Left lung (tissue), 10 donors: ENCODE results near the gene TLK1. TPM values are rescaled to one million over a fixed set of nuclear protein-coding genes. Genes with fewer than 3 reads are reported as not detected.

ENCODE experiments used
- ATAC-seq: fragments of 200-7000 bp; cut with Tn5 transposase; one replicate; pipeline ENCODE4 v1.9.1; 2020; ENCODE audit warnings: moderate library complexity
- DNase-seq, 4 donors: peaks; one replicate each; pipeline ENCODE4 v3.0.0-alpha.2; 2013 to 2020
- H3K27ac ChIP-seq, 2 donors: fragments of 200-600 bp; sonication (generic) in 1 of 2; one replicate each; pipeline versions ENCODE4 v1.5.0 to v1.8.0; 2020 to 2021
- H3K27me3 ChIP-seq, 2 donors: fragments of 200-600 bp; sonication (generic) in 1 of 2; one replicate each; pipeline versions ENCODE4 v1.5.0 to v1.8.0; 2020 to 2021
- H3K36me3 ChIP-seq, 2 donors: fragments of 200-600 bp; sonication (generic) in 1 of 2; one replicate each; pipeline versions ENCODE4 v1.5.0 to v1.8.0; 2020 to 2021
- H3K4me1 ChIP-seq, 2 donors: fragments of 200-600 bp; one replicate each; pipeline ENCODE4 v1.8.0; 2021
- H3K4me3 ChIP-seq, 2 donors: fragments of 200-600 bp; sonication (generic) in 1 of 2; one replicate each; pipeline versions ENCODE4 v1.5.0 to v1.8.0; 2020 to 2021; ENCODE audit warnings: mild to moderate bottlenecking in 1 of 2
- H3K9me3 ChIP-seq, 2 donors: fragments of 200-600 bp; sonication (generic) in 1 of 2; one replicate each; pipeline versions ENCODE4 v1.5.0 to v1.8.0; 2020 to 2021
- CTCF ChIP-seq, 2 donors: fragments of 200-600 bp; sonication (generic) in 1 of 2; IDR thresholded peaks; one replicate each; pipeline versions ENCODE4 v1.5.0 to v1.8.0; 2021; ENCODE audit warnings: antibody characterized with exemption in 2 of 2
- intact Hi-C, 2 donors: fragments of 100-400 bp; cut with DNase I; formaldehyde crosslinking; loops; one replicate each; pipeline versions ENCODE4 v1.11.2 to v1.14.2; 2022
- polyA plus RNA-seq, 6 donors: library from polyadenylated mRNA; unstranded; fragments of 120-200 nt; gene quantifications; one replicate each; pipeline ENCODE4 v1.2.1, GENCODE V29; 2013; ENCODE audit not compliant: insufficient read length in 6 of 6
- total RNA-seq, 2 donors: library from RNA; stranded (reverse); fragmentation: NEBNext Ultra II Directional; extraction: Animal tissue kit (Norgen Biotek cat#: 25700); gene quantifications; one replicate each; pipeline ENCODE4 v1.2.1, GENCODE V29; 2021
- donor health status: DM: no; HTN: yes; CAD: no.
- donor health status: DM: no; HTN: no; CAD: no.

Gene TLK1
- total and polyA plus RNA-seq, 8 donors, result 35.3 to 49.8 (median 40.4) TPM

DNA sequence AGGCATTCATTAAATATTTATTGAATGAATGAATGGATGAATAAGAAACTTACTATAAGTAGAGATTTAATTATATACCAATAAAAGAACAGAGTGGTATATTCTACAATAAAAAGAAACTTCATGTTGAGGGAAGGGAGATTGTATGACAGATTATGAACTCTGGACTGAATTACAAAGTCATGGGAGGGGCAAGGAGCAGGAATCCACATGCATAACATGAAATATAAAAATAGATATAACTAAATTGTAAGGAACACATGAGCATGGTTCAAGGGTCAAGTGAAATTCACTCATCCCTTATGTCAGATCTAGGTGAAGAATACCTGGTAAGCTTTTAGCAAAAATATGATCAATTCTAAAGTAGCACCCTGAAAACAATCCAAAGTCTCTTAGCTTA is 27.1 kb upstream of the TLK1 start:
- DNase-seq (no peak), ATAC-seq (no peak)
- no peak overlapping the region for H3K27ac ChIP-seq
- no peaks in the 10 kb centered on the region for H3K27me3 ChIP-seq
- intact Hi-C loops, result no loop called here
- no peaks in the 10 kb centered on the region for H3K36me3 ChIP-seq
- no peak overlapping the region for H3K4me3 ChIP-seq
- H3K4me1 ChIP-seq, result no peaks in the 10 kb centered on the region
- H3K9me3 ChIP-seq, result no peaks in the 10 kb centered on the region
- TF ChIP-seq CTCF (IDR thresholded peaks at IDR 0.05), result no peak

DNA sequence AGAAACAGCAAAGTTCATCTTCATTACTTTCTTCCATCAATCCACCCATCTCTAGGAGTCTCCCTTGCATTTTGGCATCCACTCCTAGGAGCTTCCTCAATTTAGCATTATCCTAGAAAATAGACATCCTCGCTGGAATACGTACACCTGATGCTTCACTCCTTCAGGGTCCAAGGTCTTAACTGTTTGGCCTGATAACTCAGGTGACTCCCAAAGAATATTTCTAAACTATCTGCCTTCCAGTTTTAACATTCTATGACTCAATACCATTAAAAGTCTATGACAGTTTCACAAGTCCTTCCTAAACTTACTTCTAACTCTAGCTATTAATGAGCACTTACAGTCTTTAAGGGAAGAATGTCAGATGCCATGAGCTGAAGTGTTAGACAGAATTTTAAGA is 26.5 kb upstream of the TLK1 start:
- Histone ChIP-seq H3K36me3 (no peaks in the 10 kb centered on the region), H3K27me3 (no peaks in the 10 kb centered on the region), H3K27ac (no peak overlapping the region), H3K4me3 (no peak overlapping the region), H3K4me1 (no peaks in the 10 kb centered on the region), H3K9me3 (no peaks in the 10 kb centered on the region)
- TF ChIP-seq CTCF (IDR thresholded peaks at IDR 0.05), result no peak
- ATAC-seq, result no peak
- intact Hi-C loops, result no loop called here
- no peak for DNase-seq

- no peak for TF ChIP-seq CTCF (IDR thresholded peaks at IDR 0.05)
- Histone ChIP-seq H3K4me1 (no peaks in the 10 kb centered on the region), H3K9me3 (no peaks in the 10 kb centered on the region), H3K27me3 (no peaks in the 10 kb centered on the region), H3K4me3 (no peak overlapping the region), H3K27ac (no peak overlapping the region), H3K36me3 (no peaks in the 10 kb centered on the region)
- ATAC-seq (peak; percentile 14), DNase-seq (no peak)
- intact Hi-C loops, result no loop called here
Observed at GRCh38 chr2:171185941-171186340, 25.2 kb upstream of the TLK1 start.

DNA sequence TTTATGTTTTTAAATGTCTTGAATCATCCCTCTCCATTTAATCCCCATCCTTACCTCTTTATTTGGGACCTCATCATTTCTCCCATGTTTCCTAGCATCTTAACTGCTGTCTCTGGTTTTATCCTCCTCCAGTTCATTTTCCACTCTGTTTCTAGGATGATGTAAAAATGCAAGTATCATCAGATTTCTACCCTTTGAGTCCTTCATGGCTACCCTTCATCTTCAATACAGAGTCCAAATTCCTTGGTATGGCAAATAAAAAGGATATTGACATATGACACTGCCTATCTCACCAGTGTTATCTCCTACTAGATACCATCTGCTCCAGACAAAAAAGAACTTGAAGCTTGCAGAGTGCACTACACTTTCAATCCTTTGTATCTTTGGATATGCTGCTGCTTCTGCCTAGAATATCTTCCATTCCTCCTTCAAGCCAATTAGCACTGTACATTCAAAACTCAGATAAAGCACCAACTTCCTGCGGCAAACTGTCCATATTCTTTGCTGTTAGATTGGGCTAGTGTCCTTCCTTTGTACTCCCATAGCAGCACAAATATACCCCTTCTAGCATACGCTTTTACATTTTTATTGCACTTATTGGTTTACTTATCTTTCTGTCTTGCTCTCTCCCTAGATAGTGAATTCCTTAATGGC is 24.6 kb upstream of the TLK1 start:
- no peaks in the 10 kb centered on the region for H3K9me3 ChIP-seq
- TF ChIP-seq CTCF (IDR thresholded peaks at IDR 0.05), result no peak
- H3K4me1 ChIP-seq, result no peaks in the 10 kb centered on the region
- no peaks in the 10 kb centered on the region for H3K36me3 ChIP-seq
- ATAC-seq (no peak), DNase-seq (no peak)
- H3K27me3 ChIP-seq, result no peaks in the 10 kb centered on the region
- H3K4me3 ChIP-seq, result no peak overlapping the region
- H3K27ac ChIP-seq, result no peak overlapping the region
- intact Hi-C loops, result no loop called here

GRCh38 chr2:171181064-171182049 is 20.7 kb upstream of the TLK1 start:
- no peak for TF ChIP-seq CTCF (IDR thresholded peaks at IDR 0.05)
- ATAC-seq (no peak), DNase-seq (no peak)
- Histone ChIP-seq H3K4me1 (no peaks in the 10 kb centered on the region), H3K9me3 (no peaks in the 10 kb centered on the region), H3K27me3 (no peaks in the 10 kb centered on the region), H3K36me3 (no peaks in the 10 kb centered on the region), H3K4me3 (no peak overlapping the region), H3K27ac (no peak overlapping the region)
- intact Hi-C loops, result no loop called here
